ACC112 (cell line): ENCODE measurements around the gene PRPF40A.

Experiments used
- H2AFZ ChIP-seq: fragments of 200-600 bp; sonication (generic); one replicate; pipeline ENCODE4 v1.6.0; 2017; ENCODE audit warnings: antibody characterized with exemption, low read length; ENCODE audit not compliant: unreplicated experiment
- H3K27ac ChIP-seq: fragments of 200-600 bp; sonication (generic); 2 replicates; pipeline ENCODE4 v1.5.1; 2014; ENCODE audit warnings: low read depth, mild to moderate bottlenecking, antibody characterized with exemption, low read length, moderate library complexity
- H3K27me3 ChIP-seq: fragments of 200-600 bp; sonication (generic); 2 replicates; pipeline ENCODE4 v1.6.1; 2014; ENCODE audit warnings: mild to moderate bottlenecking, antibody characterized with exemption, low read length, moderate library complexity, mixed read lengths; ENCODE audit not compliant: insufficient read depth
- H3K36me3 ChIP-seq: fragments of 200-600 bp; sonication (generic); 2 replicates; pipeline ENCODE4 v1.6.1; 2016; ENCODE audit warnings: mild to moderate bottlenecking, antibody characterized with exemption, low read length, moderate library complexity, mixed read lengths; ENCODE audit not compliant: insufficient read depth
- H3K4me1 ChIP-seq: fragments of 200-600 bp; sonication (generic); one replicate; pipeline ENCODE4 v1.6.1; 2016; ENCODE audit warnings: low read length, mixed read lengths; ENCODE audit not compliant: insufficient read depth, unreplicated experiment, control insufficient read depth
- H3K4me3 ChIP-seq: fragments of 200-600 bp; sonication (generic); 2 replicates; pipeline ENCODE4 v1.5.1; 2014; ENCODE audit warnings: mild to moderate bottlenecking, low read depth, low read length
- H3K79me2 ChIP-seq: fragments of 200-600 bp; sonication (generic); one replicate; pipeline ENCODE4 v1.6.0; 2016; ENCODE audit warnings: low read length; ENCODE audit not compliant: control insufficient read depth, unreplicated experiment, insufficient read depth

The PRPF40A gene

DNA sequence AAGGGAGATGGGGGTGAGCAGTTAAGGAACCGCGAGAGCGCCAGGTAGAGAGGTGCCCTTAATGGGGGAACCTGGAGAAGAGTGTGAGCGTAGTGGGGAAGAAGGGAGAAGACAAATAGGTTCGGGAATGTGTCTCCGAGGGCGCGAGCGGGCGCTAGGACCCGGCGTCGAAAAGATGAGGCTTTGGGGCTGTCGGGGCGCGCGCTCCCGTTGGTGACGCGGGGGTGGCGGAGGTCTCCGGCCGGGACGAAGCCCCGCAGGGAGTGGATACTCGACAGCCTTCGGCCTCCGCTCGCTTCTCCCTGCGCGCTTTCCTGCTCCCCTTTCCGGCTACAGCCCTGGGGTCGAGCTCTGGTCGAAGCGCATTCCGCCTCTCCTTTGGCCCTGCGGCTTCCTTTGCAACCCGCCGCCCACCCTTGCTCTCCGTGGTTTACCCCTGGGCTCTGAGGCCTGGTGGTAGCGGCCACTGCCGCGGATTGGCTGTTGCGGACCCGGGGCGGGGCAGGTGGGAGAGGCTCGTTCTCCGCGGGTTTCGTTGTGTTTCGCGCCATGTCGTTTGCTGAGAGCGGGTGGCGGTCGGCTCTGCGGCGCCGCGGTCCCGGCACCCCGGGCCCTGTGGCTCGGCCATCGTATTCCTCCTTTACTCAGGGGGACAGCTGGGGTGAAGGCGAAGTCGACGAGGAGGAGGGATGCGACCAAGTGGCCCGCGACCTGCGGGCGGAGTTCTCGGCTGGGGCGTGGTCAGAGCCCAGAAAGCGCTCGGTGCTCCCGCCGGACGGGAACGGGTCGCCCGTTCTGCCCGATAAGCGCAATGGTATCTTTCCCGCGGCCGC is 1.0 kb upstream of the PRPF40A start, which contains the start of gene ARL6IP6:
TSS of gene ARL6IP6 (plus strand) at position 545 of the 833 bp plus-strand sequence. CDS start at position 550, 5 bp downstream.
- H3K27me3 ChIP-seq = no peaks in the 10 kb centered on the region
- H3K4me3 ChIP-seq = peak within 1 kb of the TSS; percentile 99
- H3K4me1 ChIP-seq = peaks cover 30% of the 10 kb centered on the region
- H3K27ac ChIP-seq = peak within 1 kb of the TSS; percentile 78
- H3K36me3 ChIP-seq = peaks cover 31% of the 10 kb centered on the region
- H3K79me2 ChIP-seq = peaks cover 77% of the 10 kb centered on the region
- peak within 1 kb of the TSS; percentile 66 for H2AFZ ChIP-seq

DNA sequence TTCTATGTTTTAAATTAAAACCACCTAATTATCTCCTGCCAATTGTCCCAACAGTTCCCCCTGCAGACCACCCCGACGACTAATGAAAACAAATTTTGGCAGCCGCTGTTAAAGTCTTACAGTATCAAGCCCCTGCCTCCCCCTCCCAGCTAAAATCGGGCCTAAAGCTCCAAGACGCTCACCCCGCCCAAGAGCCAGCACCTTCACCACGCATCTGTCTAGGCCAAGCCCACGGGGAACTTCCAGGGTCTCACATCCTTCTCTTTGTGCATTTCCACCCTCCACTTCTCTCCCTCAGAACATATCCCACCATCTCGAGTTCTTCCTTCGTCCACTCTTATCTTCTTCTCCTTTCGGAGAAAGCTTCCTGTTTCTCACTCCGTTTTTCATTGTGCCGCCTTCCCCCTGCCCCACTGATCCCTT is 445 bp downstream of the PRPF40A start:
- Histone ChIP-seq H3K36me3 (peaks cover 33% of the 10 kb centered on the region), H2AFZ (peak overlapping the region; percentile 91), H3K27ac (peak overlapping the region; percentile 67), H3K79me2 (peaks cover 86% of the 10 kb centered on the region), H3K27me3 (no peaks in the 10 kb centered on the region), H3K4me3 (peak overlapping the region; percentile 99), H3K4me1 (peaks cover 26% of the 10 kb centered on the region)

DNA sequence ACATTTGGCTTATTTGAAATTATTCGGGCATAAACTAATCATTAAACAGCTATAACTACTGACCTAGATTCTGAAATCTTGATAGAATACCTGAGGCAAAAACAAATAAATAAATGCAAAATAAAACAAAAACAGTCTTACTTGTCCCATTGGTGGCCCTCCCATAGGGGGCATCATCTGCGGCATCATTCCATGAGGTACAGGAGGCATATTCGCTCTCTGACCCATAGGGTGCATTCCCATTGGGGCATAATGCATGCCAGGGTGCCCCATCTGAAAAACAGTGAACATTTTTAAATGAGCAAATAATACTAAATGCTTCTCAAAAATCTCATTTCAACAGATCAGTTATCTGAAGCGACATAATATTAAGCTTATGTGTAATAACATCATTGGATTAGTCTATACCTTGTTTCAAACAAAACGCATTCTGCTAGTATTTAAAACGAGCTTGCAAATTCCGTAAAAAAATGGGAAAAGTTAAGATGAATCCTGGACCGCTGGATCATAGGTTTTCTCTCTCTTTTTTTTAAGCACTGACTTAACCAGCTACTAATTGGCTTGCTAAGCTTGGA is 1.3 kb downstream of the PRPF40A start:
- peaks cover 37% of the 10 kb centered on the region for H3K36me3 ChIP-seq

DNA sequence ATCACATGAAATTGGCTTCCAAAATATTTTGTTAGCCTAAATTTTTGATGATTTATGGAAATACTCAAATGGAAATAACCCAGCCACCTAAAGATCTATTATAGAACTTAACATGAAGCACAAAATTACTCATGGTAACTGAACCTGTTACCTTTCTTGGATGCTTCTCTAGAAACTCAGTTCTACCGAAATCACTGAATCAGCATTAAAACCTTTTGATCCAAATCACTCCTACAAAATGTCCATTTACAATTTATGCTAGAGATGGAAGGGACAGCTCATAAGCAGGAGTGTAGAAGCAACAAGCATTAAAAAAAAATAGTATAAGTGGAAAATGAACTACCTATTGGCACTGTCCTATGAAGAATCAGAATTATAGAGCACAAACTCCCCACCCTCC is 2.1 kb downstream of the PRPF40A start:
- Histone ChIP-seq H2AFZ (no peak overlapping the region), H3K79me2 (peaks cover 85% of the 10 kb centered on the region), H3K4me1 (peaks cover 17% of the 10 kb centered on the region), H3K4me3 (peak overlapping the region; percentile 99), H3K27ac (no peak overlapping the region), H3K27me3 (no peaks in the 10 kb centered on the region), H3K36me3 (peaks cover 44% of the 10 kb centered on the region)

More for the DNA sequence above, 1.3 kb downstream of the PRPF40A start:
- H3K27me3 ChIP-seq = no peaks in the 10 kb centered on the region
- H3K79me2 ChIP-seq = peaks cover 85% of the 10 kb centered on the region
- H2AFZ ChIP-seq = no peak overlapping the region
- no peak overlapping the region for H3K27ac ChIP-seq
- H3K4me1 ChIP-seq = peaks cover 22% of the 10 kb centered on the region
- H3K4me3 ChIP-seq = peak overlapping the region; percentile 99

DNA sequence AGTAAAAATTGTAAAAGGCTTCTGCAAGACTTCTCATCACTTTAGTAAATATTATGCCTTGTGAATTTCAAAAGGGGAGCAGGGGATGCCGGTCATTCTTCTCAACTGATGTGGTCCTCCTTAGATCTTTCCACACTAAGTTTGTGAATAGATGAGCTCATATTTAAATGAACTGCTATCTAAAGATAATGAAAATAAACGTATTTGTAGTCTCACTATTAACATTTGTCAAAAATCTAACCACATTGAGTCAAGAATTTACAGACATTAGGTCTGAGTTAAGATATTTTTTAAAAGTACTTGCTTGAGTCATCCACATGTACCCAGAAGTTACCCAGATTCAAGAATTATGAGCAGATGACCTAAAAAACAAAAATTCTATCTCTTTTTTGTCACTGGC is 6.5 kb downstream of the PRPF40A start:
- H3K79me2 ChIP-seq = peaks cover 98% of the 10 kb centered on the region
- H3K4me1 ChIP-seq = peaks cover 9% of the 10 kb centered on the region
- H3K27me3 ChIP-seq = no peaks in the 10 kb centered on the region
- H3K4me3 ChIP-seq = no peak overlapping the region
- H3K27ac ChIP-seq = no peak overlapping the region
- peaks cover 80% of the 10 kb centered on the region for H3K36me3 ChIP-seq
- no peak overlapping the region for H2AFZ ChIP-seq

DNA sequence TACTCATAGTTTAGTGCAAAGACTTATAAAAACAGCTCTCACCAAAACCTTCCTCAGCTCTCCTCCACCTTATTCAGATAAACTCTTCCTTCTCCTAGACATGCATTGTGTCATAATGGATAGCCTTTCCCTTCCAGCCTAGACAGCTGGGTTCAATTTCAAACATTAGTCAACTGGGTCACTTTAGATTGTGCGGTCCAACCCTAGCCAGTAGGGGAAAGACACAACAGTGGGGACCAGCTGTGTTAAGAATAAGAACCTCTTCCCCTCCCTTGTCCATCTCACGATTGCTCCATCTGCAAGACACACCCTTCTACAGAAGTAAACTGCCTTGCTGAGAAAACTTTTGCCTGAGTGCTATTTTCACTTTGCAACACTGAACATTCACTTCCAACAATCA is 8.5 kb downstream of the PRPF40A start:
- Histone ChIP-seq H3K36me3 (peaks cover 76% of the 10 kb centered on the region), H3K79me2 (peaks cover 99% of the 10 kb centered on the region), H3K27me3 (no peaks in the 10 kb centered on the region)

DNA sequence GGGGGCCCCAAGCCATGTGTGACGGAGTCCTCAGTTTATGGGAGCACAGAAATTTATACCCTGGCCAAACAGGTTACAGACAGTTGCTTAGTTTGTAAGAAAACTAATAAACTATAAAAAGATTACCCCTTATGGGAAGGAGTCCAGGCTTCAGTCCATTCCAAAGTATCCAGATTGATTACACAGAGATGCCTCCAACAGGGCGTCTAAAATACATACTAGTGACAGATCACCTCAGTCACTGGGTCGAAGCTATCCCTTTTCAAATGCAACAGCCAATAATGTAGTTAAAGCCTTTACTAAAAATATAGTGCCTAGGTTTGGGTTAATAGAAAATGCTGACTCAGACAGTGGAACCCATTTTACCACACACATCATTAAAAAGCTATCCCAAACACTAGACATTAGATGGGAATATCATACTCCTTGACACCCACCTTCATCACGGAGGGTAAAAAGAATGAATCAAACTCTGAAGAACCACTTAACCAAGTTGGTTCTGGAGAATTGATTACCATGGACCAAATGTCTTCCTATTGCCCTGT is 10.7 kb downstream of the PRPF40A start:
- Histone ChIP-seq H3K36me3 (peaks cover 79% of the 10 kb centered on the region), H3K4me3 (no peak overlapping the region), H3K27ac (no peak overlapping the region), H3K4me1 (no peaks in the 10 kb centered on the region), H2AFZ (no peak overlapping the region), H3K27me3 (no peaks in the 10 kb centered on the region), H3K79me2 (peaks cover 99% of the 10 kb centered on the region)

More for the DNA sequence above, 8.5 kb downstream of the PRPF40A start:
- Histone ChIP-seq H2AFZ (no peak overlapping the region), H3K27ac (no peak overlapping the region), H3K4me1 (no peaks in the 10 kb centered on the region), H3K4me3 (no peak overlapping the region)

DNA sequence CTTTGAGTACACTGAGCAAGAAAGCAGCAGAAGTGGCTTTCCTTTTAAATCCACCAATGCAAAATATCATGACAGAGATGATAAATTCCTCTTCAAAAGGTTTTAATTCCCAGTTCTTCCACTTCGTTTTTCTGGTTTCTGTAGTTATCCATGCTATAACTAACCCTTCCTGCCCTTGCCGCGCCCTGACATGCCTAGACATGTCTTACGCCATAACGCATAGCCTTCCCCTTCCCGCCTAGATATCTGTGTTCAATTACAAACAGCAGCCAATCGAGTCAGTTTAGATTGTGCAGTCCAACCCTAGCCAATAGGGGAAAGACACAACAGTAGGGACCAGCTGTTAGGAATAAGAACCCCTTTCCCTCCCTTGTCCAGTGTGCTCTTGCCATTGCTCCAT is 16.1 kb downstream of the PRPF40A start:
- H3K27ac ChIP-seq = no peak overlapping the region
- H2AFZ ChIP-seq = no peak overlapping the region
- peaks cover 15% of the 10 kb centered on the region for H3K4me1 ChIP-seq
- peaks cover 93% of the 10 kb centered on the region for H3K79me2 ChIP-seq
- no peaks in the 10 kb centered on the region for H3K27me3 ChIP-seq
- peaks cover 42% of the 10 kb centered on the region for H3K36me3 ChIP-seq
- H3K4me3 ChIP-seq = no peak overlapping the region

DNA sequence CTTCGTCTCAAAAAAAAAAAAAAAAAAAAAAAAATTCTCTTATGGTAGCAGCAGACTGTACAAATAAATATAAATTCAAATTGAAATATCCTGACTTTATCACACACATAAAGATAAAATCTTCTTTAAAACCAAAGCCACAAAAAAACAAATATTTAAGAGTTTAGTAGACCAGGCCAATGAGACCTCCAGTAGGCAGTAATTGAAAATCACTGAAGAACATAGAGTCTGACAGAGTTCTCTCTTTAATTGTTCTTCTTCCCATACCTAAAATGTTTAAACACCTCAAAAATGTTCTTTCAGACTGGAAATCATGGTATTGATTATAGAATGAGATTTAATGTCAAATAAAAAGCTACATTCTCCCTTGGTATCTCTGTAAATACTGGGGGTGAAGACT is 20.8 kb downstream of the PRPF40A start:
- H2AFZ ChIP-seq = no peak overlapping the region
- H3K27ac ChIP-seq = peak overlapping the region; percentile 67
- H3K27me3 ChIP-seq = no peaks in the 10 kb centered on the region
- H3K4me1 ChIP-seq = peaks cover 33% of the 10 kb centered on the region
- 0 out of 2 replicates have a peak overlapping the region, but pooled peaks have one; percentile 17 for H3K4me3 ChIP-seq
- peaks cover 75% of the 10 kb centered on the region for H3K79me2 ChIP-seq
- peaks cover 16% of the 10 kb centered on the region for H3K36me3 ChIP-seq

DNA sequence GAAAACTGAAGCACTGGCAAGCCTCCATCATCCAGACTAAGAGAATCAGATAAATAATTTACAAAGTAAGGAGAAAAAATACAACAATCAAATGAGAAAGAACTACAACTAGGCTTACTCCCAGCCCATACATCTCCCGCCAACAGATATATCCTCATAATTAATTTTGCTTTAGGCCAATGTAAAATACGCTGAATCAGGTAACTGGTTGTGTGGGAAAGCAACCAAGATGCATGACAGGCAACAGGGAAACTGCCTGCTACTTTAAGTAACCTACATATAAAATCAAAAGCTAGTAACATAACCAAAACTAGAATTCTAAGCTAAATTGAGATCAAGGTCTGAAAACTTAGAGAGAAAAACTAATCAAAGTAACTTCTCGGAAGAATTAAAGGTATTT is 21.5 kb downstream of the PRPF40A start:
- Histone ChIP-seq H3K27me3 (no peaks in the 10 kb centered on the region), H3K79me2 (peaks cover 69% of the 10 kb centered on the region), H3K4me3 (no peak overlapping the region), H3K27ac (peak overlapping the region; percentile 80), H3K4me1 (peaks cover 33% of the 10 kb centered on the region), H3K36me3 (peaks cover 10% of the 10 kb centered on the region), H2AFZ (no peak overlapping the region)
